A673 (cell line): ENCODE data around the gene LRCOL1.

Source experiments
- CTCF ChIP-seq: fragments of 300-800, 200-600 bp; sonication (generic); conservative IDR thresholded peaks from 2 replicates; pipeline ENCODE4 v1.5.1; 2017; ENCODE audit warnings: low read depth, mild to moderate bottlenecking, antibody characterized with exemption, low read length, moderate library complexity, mixed read lengths
- EZH2 ChIP-seq: fragments of 200-600 bp; sonication (generic); IDR thresholded peaks from 2 replicates; pipeline ENCODE4 v1.6.1; 2017; ENCODE audit warnings: borderline replicate concordance, low read depth, mild to moderate bottlenecking, mixed read lengths, antibody characterized with exemption, low read length; ENCODE audit not compliant: poor library complexity, severe bottlenecking

- no peak for TF ChIP-seq CTCF
- no peak for TF ChIP-seq EZH2
Observed at GRCh38 chr12:132619386-132620112, 9.2 kb upstream of the LRCOL1 start.
